DND-41 (cell line): ENCODE results near the gene DDX31.

Source experiments
- ATAC-seq: fragments of 200-7000 bp; cut with Tn5 transposase; 3 replicates; pipeline ENCODE4 v1.9.1; 2021; ENCODE audit warnings: low read depth; ENCODE audit not compliant: insufficient read depth
- DNase-seq: peaks from one replicate; pipeline ENCODE4 v3.0.0-alpha.2; 2020
- H2AFZ ChIP-seq: 2 replicates; pipeline ENCODE4 v1.6.0; 2012; ENCODE audit warnings: low read depth, low read length
- H3K27ac ChIP-seq: 2 replicates; pipeline ENCODE4 v1.5.1; 2012; ENCODE audit warnings: low read length, inconsistent platforms
- H3K27me3 ChIP-seq: fragments of 200-600 bp; sonication (generic); 2 replicates; pipeline ENCODE4 v1.6.0; 2012; ENCODE audit warnings: low read length, mild to moderate bottlenecking, inconsistent platforms; ENCODE audit not compliant: insufficient read depth, poor library complexity
- H3K36me3 ChIP-seq: 2 replicates; pipeline ENCODE4 v1.5.1; 2012; ENCODE audit warnings: low read length, inconsistent platforms; ENCODE audit not compliant: insufficient read depth
- H3K4me1 ChIP-seq: 2 replicates; pipeline ENCODE4 v1.5.1; 2012; ENCODE audit warnings: mild to moderate bottlenecking, low read length; ENCODE audit not compliant: insufficient read depth
- H3K4me2 ChIP-seq: 2 replicates; pipeline ENCODE4 v1.6.0; 2012; ENCODE audit warnings: mild to moderate bottlenecking, moderate library complexity, low read length, inconsistent platforms; ENCODE audit not compliant: insufficient read depth
- H3K4me3 ChIP-seq, 2 experiments: fragments of 200-600 bp in 1 of 2; shearing (Covaris generic) in 1 of 2; 2 replicates each; pipeline ENCODE4 v1.5.1; 2012 to 2016; ENCODE audit warnings: inconsistent platforms in 2 of 2, low read length in 2 of 2, mild to moderate bottlenecking in 2 of 2, low read depth in 1 of 2, moderate library complexity in 1 of 2
- H3K79me2 ChIP-seq: 2 replicates; pipeline ENCODE4 v1.6.0; 2012; ENCODE audit warnings: low read length, inconsistent platforms; ENCODE audit not compliant: insufficient read depth
- H3K9ac ChIP-seq: 2 replicates; pipeline ENCODE4 v1.6.0; 2012; ENCODE audit warnings: low read depth, mild to moderate bottlenecking, inconsistent platforms, low read length, moderate library complexity
- H3K9me3 ChIP-seq: 2 replicates; pipeline ENCODE4 v1.5.1; 2012; ENCODE audit warnings: low read length, moderate library complexity, mild to moderate bottlenecking, inconsistent platforms; ENCODE audit not compliant: insufficient read depth, severe bottlenecking
- H4K20me1 ChIP-seq: 2 replicates; pipeline ENCODE4 v1.6.0; 2012; ENCODE audit warnings: low read length; ENCODE audit not compliant: insufficient read depth
- EZH2 ChIP-seq: IDR thresholded peaks from 3 replicates; pipeline ENCODE4 v1.6.1; 2012; ENCODE audit warnings: borderline replicate concordance, low read depth, mild to moderate bottlenecking, moderate library complexity, low read length, inconsistent platforms; ENCODE audit not compliant: severe bottlenecking
- TF ChIP-seq, protein P1 (sequence below): IDR thresholded peaks from 2 replicates; pipeline ENCODE4 v1.5.1; 2012; ENCODE audit warnings: borderline replicate concordance, low read length, moderate library complexity, mild to moderate bottlenecking; ENCODE audit not compliant: poor library complexity, severe bottlenecking; ENCODE audit errors: extremely low read depth

Gene DDX31

GRCh38 chr9:132647806-132648205, 22.0 kb downstream of the DDX31 start:
- no peak for DNase-seq
- Histone ChIP-seq H3K27me3 (no peaks in the 10 kb centered on the region), H3K9ac (no peak overlapping the region), H3K4me3 (no peak overlapping the region), H3K4me1 (no peaks in the 10 kb centered on the region), H3K4me2 (no peak overlapping the region), H3K79me2 (no peaks in the 10 kb centered on the region), H3K36me3 (peaks cover 93% of the 10 kb centered on the region), H4K20me1 (no peaks in the 10 kb centered on the region), H3K9me3 (no peaks in the 10 kb centered on the region), H3K27ac (no peak overlapping the region), H2AFZ (no peak overlapping the region)
- TF ChIP-seq, protein P1, sequence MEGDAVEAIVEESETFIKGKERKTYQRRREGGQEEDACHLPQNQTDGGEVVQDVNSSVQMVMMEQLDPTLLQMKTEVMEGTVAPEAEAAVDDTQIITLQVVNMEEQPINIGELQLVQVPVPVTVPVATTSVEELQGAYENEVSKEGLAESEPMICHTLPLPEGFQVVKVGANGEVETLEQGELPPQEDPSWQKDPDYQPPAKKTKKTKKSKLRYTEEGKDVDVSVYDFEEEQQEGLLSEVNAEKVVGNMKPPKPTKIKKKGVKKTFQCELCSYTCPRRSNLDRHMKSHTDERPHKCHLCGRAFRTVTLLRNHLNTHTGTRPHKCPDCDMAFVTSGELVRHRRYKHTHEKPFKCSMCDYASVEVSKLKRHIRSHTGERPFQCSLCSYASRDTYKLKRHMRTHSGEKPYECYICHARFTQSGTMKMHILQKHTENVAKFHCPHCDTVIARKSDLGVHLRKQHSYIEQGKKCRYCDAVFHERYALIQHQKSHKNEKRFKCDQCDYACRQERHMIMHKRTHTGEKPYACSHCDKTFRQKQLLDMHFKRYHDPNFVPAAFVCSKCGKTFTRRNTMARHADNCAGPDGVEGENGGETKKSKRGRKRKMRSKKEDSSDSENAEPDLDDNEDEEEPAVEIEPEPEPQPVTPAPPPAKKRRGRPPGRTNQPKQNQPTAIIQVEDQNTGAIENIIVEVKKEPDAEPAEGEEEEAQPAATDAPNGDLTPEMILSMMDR, result no peak
- TF ChIP-seq EZH2, result no peak
- ATAC-seq, result no peak

- Histone ChIP-seq H3K4me3 (no peak overlapping the region), H3K9ac (no peak overlapping the region), H3K4me1 (no peaks in the 10 kb centered on the region), H2AFZ (no peak overlapping the region), H4K20me1 (no peaks in the 10 kb centered on the region), H3K9me3 (no peaks in the 10 kb centered on the region), H3K27ac (no peak overlapping the region), H3K4me2 (no peak overlapping the region), H3K27me3 (no peaks in the 10 kb centered on the region), H3K79me2 (no peaks in the 10 kb centered on the region), H3K36me3 (peaks cover 90% of the 10 kb centered on the region)
- no peak for DNase-seq
- ATAC-seq, result no peak
- TF ChIP-seq, protein P1, result no peak
- no peak for TF ChIP-seq EZH2
These were observed 22.4 kb downstream of the DDX31 start for GRCh38 chr9:132647355-132647754.

- no peak for ATAC-seq
- no peak for DNase-seq
- H3K4me2 ChIP-seq, result no peak overlapping the region
- H4K20me1 ChIP-seq, result no peaks in the 10 kb centered on the region
- no peak overlapping the region for H3K4me3 ChIP-seq
- H3K79me2 ChIP-seq, result no peaks in the 10 kb centered on the region
- H2AFZ ChIP-seq, result no peak overlapping the region
- H3K9ac ChIP-seq, result no peak overlapping the region
- H3K4me1 ChIP-seq, result no peaks in the 10 kb centered on the region
- H3K9me3 ChIP-seq, result no peaks in the 10 kb centered on the region
- peaks cover 91% of the 10 kb centered on the region for H3K36me3 ChIP-seq
- H3K27me3 ChIP-seq, result no peaks in the 10 kb centered on the region
- TF ChIP-seq, protein P1, result no peak
- TF ChIP-seq EZH2, result no peak
- no peak overlapping the region for H3K27ac ChIP-seq
These were observed 23.1 kb downstream of the DDX31 start for GRCh38 chr9:132646726-132647125.

DNA sequence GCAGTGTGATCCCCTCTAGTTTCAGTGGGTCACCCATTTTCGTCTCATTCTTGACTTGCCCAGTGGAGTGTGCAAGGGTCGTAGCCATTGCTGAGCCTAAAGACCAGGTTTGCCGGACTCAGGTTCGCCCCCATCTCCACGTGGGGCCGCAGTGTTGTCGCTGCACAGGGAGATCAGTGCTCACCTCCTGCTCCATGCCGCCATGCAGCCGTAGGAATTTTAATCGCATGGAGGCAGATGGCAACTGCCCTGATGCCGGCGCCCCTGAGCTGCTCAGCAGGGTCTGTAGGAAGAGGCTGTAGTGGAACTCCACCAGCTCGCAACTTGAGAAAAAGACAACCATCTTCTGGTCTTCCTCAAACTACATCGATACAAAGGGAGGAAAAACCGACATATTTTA, 24.1 kb downstream of the DDX31 start:
- Histone ChIP-seq H3K27ac (no peak overlapping the region), H3K9me3 (no peaks in the 10 kb centered on the region), H2AFZ (no peak overlapping the region), H3K4me3 (no peak overlapping the region), H3K9ac (no peak overlapping the region), H3K36me3 (peaks cover 93% of the 10 kb centered on the region), H4K20me1 (no peaks in the 10 kb centered on the region), H3K4me2 (no peak overlapping the region), H3K79me2 (no peaks in the 10 kb centered on the region), H3K4me1 (no peaks in the 10 kb centered on the region), H3K27me3 (no peaks in the 10 kb centered on the region)
- ATAC-seq (no peak), DNase-seq (no peak)
- TF ChIP-seq, protein P1, result no peak
- TF ChIP-seq EZH2, result no peak
